Measurements from ENCODE around the gene JAZF1.
A peak's percentile ranks its signal among the peaks of the same experiment; 100 is the strongest.

The JAZF1 gene

GRCh38 chr7:28180364-28181147 lies at the start of gene JAZF1:
Gene JAZF1, minus strand, starts transcription at chr7:28180795.
- DNase-seq, result peak; percentile 68

DNA sequence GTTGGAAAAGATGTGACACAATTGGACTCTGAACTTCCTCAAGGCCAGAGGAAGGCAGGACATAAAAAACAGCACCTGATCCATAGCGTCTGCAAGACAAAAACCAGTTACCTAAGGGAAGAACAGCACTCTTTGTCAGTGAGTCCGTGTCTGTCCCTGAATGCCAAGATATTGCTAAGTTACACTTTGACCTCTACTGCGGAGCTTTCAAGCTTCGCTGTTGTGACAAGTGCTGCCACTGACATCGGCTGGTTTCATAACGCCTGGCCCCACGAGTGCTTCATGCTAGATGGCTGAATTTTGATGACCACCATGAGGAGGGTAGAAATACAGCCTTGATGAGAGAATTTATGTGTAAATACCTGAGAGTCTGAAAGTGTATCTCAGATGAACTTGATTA lies 49.7 kb upstream of the JAZF1 start:
- DNase-seq, result no peak

GRCh38 chr7:28228396-28228795 lies 47.8 kb upstream of the JAZF1 start:
- no peak for DNase-seq

DNA sequence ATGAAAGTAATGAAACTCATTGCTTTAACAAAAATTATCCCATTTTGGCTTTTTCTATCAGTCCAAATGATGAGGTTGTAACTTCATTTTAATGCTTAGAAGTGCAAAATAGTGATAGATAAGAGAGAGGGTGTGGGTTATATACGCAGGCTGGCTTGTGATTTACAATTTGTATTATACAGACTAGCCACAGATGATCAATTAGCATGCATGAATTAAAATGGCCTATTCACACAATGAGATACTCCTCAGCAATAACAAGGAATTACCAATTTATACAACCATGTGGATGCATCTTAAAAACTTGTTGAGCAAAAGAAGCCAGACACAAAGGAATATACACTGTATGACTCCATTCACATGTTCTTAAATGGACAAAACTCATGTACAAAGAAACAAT lies 45.4 kb upstream of the JAZF1 start:
- no peak for DNase-seq

- no peak for DNase-seq
Measured at GRCh38 chr7:28225576-28225975, 45.0 kb upstream of the JAZF1 start.

GRCh38 chr7:28224675-28225074 lies 44.1 kb upstream of the JAZF1 start:
- no peak for DNase-seq

DNA sequence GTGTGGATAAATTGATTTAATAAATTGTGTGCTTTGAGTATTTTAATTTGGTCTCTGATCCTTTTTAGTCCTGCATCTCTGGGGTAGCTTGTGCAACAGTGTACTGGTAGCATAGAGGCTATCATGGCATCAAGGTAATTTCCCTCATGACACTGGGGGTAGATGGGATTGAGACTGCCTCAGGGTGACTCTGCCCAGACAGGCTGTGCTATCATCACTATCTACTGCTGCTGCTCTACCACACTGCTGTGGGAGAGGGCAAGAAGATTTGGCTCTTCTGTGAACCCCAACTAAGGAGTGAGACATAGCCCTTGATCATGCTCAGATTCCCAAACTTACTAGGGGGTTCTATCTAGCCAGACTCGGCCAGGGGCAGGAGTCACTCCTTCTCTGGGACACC lies 43.6 kb upstream of the JAZF1 start:
- no peak for DNase-seq

DNA sequence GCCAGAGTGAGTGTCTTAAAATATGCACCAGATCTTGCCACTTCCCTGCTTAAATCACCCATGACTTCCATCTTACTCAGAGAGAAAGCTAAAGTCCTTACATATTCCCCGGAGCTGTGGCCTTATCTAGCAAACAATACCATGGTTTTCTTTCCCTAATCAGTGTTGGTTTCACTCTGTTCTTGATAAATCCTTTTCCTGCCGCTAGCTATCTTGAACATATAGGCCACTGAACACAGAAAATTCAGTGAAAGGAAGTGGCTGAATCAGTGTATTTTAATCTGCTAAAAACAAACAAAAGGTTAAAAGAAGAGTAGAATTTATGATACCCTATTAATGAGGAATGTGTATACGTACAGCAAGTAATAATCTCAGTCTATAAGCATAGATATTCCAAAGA lies 42.0 kb upstream of the JAZF1 start:
- no peak for DNase-seq

- no peak for DNase-seq
Measured at GRCh38 chr7:28219793-28220192, 39.2 kb upstream of the JAZF1 start.

- DNase-seq, result no peak
Measured at GRCh38 chr7:28217143-28217542, 36.5 kb upstream of the JAZF1 start.

DNA sequence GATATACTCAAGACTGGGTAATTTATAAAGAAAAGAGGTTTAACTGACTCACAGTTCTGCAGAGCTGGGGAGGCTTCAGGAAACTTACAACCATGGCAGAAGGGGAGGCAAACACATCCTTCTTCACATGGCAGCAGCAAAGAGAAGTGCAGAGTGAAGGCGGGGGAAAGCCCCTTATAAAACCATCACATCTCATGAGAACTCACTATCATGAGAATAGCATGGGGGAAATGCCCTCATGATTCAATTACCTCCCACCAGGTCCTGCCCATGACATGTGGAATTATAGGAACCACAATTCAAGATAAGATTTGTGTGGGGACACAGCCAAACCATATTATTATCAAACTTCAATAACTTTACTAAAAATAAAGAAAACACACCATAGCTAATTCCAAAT lies 30.4 kb upstream of the JAZF1 start:
- no peak for DNase-seq

DNA sequence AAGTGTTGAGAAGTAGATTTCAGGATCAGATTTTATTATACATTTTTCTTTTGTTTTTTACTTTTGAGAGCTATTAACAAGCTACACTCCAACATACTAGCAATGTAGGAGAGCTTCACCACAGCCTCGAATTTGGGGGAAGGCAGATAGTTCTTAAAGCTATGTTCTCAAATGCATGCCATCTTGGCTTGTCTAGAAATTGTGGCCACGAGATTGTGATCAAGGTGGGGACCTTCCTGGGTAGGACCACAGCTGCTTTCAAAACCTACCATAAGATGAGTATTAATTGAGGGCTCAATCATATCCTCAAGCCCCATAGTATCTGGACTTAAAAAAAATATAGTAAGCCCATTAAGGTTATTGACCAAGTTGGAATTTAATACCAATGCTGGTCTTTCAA lies 27.9 kb upstream of the JAZF1 start:
- DNase-seq, result no peak

- no peak for DNase-seq
Measured at GRCh38 chr7:28207486-28208158, 27.0 kb upstream of the JAZF1 start.

GRCh38 chr7:28205506-28205905 lies 24.9 kb upstream of the JAZF1 start:
- DNase-seq, result no peak

GRCh38 chr7:28203508-28204240 lies 23.1 kb upstream of the JAZF1 start:
- no peak for DNase-seq

GRCh38 chr7:28202222-28202621 lies 21.6 kb upstream of the JAZF1 start:
- no peak for DNase-seq

DNA sequence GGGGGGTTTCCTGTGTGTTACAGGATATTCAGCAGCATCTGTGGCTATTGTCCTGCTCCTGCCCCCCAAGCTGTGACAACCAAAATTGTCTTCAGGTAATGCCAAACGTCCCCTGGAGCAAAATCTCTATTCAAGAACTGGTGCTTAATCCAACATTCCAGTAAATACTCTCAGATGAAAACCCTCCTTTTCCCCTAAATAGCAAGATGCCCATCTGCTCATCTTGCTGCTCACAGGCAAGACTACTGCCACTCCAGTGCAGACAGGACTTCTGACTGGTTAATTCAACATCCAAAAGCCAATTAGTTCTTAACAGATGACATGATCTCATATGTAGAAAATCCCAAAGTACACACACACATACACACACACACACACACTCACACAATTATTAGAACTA lies 20.5 kb upstream of the JAZF1 start:
- no peak for DNase-seq

DNA sequence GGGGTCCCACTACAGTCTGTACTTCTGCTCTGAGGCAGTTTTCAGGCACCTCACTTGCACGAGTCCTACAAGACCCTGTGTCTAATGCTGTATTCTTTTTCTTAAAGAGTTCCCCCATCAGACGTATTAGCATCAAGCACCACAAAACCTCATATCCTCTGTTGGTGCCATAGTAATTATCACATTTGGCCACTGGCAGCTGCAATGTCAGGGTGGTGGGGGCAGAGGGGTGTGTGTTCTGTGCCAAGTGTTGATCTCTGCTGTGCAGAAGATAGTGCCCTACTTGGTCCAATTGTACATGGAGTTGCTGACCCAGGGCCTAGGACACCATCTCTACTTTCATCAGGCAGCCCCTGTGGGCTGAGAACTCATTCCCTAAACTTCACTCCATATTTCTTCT lies 20.0 kb upstream of the JAZF1 start:
- no peak for DNase-seq

- no peak for DNase-seq
Measured at GRCh38 chr7:28199021-28199510, 18.5 kb upstream of the JAZF1 start.

DNA sequence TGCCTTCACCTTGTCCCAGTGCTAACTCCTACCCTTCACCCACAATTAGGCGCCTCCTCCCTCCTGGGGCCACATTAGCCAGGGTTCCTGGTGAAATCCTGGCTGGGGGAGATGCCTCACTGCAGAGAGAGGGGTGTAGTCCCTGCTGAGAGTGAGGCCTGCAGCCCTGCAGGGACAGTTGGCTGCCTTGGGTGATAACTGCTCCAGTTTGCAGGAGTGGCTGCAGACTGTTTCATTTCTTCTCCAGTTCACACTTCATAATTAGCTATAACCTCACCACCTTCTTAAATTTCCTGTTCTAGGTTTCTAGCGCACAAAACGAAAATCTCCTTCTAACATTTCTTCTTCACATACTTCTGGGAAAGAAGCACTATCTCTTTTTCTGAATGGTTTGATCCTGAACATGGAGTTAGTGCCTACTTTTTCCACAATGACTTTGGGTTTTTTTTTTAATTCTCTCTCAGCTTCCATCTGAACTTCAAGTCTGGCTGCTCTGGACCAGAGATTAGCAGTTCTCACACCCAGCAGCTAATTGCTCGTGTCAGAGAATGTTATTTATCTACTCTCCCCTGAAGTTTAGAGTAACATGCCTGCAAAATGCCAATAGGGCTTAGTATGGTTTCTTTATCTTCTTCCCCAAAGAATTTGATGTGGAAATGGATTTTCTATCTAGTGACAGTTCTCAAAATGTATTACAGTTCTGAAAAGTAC lies 15.5 kb upstream of the JAZF1 start:
- no peak for DNase-seq

DNA sequence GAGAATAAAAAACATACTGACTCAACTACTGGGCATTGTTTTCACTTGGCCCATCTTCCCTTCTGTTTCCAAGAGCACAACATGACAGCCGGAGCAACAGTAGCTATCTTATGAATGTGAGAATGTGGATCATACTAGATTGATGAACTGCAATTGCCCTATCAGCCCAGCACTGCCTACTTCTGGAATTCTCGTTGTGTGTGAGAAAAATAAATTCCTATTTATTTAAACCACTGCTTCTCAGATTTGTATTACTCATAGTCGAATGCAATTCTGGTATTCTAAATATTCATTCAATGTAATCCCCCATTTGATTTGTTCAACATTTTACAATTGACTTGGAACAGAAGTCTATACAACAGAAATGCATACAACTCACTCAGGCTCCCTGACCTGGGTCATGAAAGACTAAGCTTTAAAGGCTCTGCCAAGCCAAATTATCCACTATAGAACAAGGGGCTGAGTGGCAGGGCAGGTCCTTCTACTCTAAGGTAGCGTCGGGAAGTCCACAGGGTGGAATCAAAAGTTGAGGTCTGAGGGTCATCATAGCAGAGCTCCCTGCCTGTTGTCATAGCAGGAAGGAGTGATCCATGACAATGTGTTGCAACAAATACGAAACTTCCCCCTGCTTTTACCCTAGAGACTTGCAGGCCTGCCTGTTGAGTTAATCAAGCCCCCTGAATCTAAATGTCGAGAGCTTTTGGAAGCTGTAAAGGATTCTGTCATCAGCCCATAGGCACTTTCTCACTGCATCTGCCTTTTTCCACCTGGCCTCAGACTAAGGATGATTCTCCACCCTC lies 12.4 kb upstream of the JAZF1 start:
- DNase-seq, result no peak

DNA sequence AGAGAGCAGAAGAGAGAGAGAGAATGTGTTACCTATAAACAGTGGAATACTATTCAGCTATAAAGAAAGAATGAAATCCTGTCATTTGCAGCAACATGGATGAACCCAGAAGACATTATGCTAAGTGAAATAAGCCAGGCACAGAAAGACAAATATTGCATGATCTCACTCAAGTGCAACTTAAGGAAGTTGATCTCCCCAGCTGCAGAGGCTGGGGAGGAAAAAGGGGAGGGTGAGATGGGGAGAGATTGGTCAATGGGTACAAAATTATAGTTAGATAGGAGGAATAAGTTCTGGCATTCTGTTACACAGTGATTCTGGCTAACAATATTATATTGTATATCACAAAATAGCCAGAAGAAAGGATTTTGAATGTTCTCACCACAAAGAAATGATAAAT lies 11.2 kb upstream of the JAZF1 start:
- no peak for DNase-seq
